K562 (cell line): ENCODE results near the gene KIT. TPM values are rescaled to one million over a fixed set of nuclear protein-coding genes. Genes with fewer than 3 reads are reported as not detected.

Source experiments
- ATAC-seq: fragments of 200-7000 bp; cut with Tn5 transposase; 3 replicates; pipeline ENCODE4 v1.9.1; 2020; ENCODE audit warnings: moderate library complexity
- BruUV-seq: library from RNA; stranded (reverse); fragments of 400-500 nt; replicated peaks from 2 replicates; lab custom pipeline; 2021; lab: Mats Ljungman, UMichigan
- CTCF ChIA-PET: fragments of 300-600 bp; formaldehyde crosslinking; extraction: SDS; loops from one replicate; lab custom pipeline; 2021; ENCODE audit warnings: low intra/inter-chr PET ratio; lab: Yijun Ruan, JAX
- POLR2A ChIA-PET: fragments of 300-600, 350-650 bp; sonication (Branson Sonifier 250); formaldehyde crosslinking; extraction: SDS; loops from one replicate; lab custom pipeline; 2021; ENCODE audit warnings: antibody characterized with exemption, inconsistent platforms; lab: Yijun Ruan, JAX
- DNase-seq, 4 experiments: peaks; one replicate each; pipeline versions ENCODE4 v3.0.0 to v3.0.0-alpha.2; 2011 to 2018; ENCODE audit warnings: low spot score in 3 of 4, mixed read lengths in 3 of 4; ENCODE audit errors: extremely low read depth in 1 of 4
- FAIRE-seq: peaks from 2 replicates; lab custom pipeline; 2011; peaks lifted over from hg19 to GRCh38; lab: Jason Lieb, UNC
- H2AFZ ChIP-seq: 2 replicates; pipeline ENCODE4 v1.6.0; 2011; ENCODE audit warnings: low read depth, low read length, control low read depth, inconsistent platforms
- H3K27ac ChIP-seq: fragments of 200-600 bp; 3 replicates; pipeline ENCODE4 v1.8.0; 2011; ENCODE audit warnings: low read depth, mild to moderate bottlenecking, control low read depth, inconsistent platforms, low read length, moderate library complexity, mixed read lengths; ENCODE audit errors: extremely low read depth
- H3K27me3 ChIP-seq, 2 experiments: fragments of 300-600 bp in 1 of 2; 2 replicates in 1 of 2; 3 replicates in 1 of 2; pipeline versions ENCODE4 v1.6.0 to v1.8.0; 2011; ENCODE audit warnings: inconsistent platforms in 2 of 2, low read length in 2 of 2, mild to moderate bottlenecking in 1 of 2, mixed read lengths in 1 of 2, moderate library complexity in 1 of 2; ENCODE audit not compliant: control insufficient read depth in 2 of 2, insufficient read depth in 2 of 2
- H3K36me3 ChIP-seq: fragments of 300-600 bp; 3 replicates; pipeline ENCODE4 v1.8.0; 2011; ENCODE audit warnings: mild to moderate bottlenecking, low read length, inconsistent platforms; ENCODE audit not compliant: control insufficient read depth, insufficient read depth
- H3K4me1 ChIP-seq, 2 experiments: fragments of 200-600 bp in 1 of 2; replicated peaks in 1 of 2; 2 replicates in 1 of 2; 3 replicates in 1 of 2; pipeline versions ENCODE4 v1.5.1 to v1.8.0; 2011; ENCODE audit warnings: inconsistent platforms in 2 of 2, low read length in 2 of 2, mild to moderate bottlenecking in 1 of 2, mixed read lengths in 1 of 2, moderate library complexity in 1 of 2; ENCODE audit not compliant: control insufficient read depth in 2 of 2, insufficient read depth in 2 of 2
- H3K4me2 ChIP-seq: 2 replicates; pipeline ENCODE4 v1.6.1; 2011; ENCODE audit warnings: low read length, control low read depth, inconsistent platforms, mixed read lengths; ENCODE audit not compliant: insufficient read depth
- H3K4me3 ChIP-seq: fragments of 200-600 bp; sonication (generic), shearing (Covaris generic); 2 replicates; pipeline ENCODE4 v1.5.1; 2016; ENCODE audit warnings: control low read depth, inconsistent platforms
- H3K79me2 ChIP-seq: fragments of 200-600 bp; 3 replicates; pipeline ENCODE4 v1.8.0; 2011; ENCODE audit warnings: low read length, inconsistent platforms; ENCODE audit not compliant: control insufficient read depth, insufficient read depth
- H3K9ac ChIP-seq, 2 experiments: 2 replicates each; pipeline versions ENCODE4 v1.6.0 to v1.6.1; 2011; ENCODE audit warnings: low read depth in 2 of 2, low read length in 2 of 2, control low read depth in 1 of 2, inconsistent platforms in 1 of 2, mild to moderate bottlenecking in 1 of 2, mixed read lengths in 1 of 2; ENCODE audit not compliant: insufficient read depth in 1 of 2
- H3K9me1 ChIP-seq: one replicate; pipeline ENCODE4 v1.6.0; 2011; ENCODE audit warnings: inconsistent platforms, mild to moderate bottlenecking, low read length, moderate library complexity; ENCODE audit not compliant: control insufficient read depth, insufficient read depth
- H3K9me3 ChIP-seq: replicated peaks from 2 replicates; pipeline ENCODE4 v1.5.1; 2011; ENCODE audit warnings: low read depth, low read length, inconsistent platforms; ENCODE audit not compliant: control insufficient read depth, insufficient read depth
- H4K20me1 ChIP-seq: replicated peaks from 2 replicates; pipeline ENCODE4 v1.6.1; 2011; ENCODE audit warnings: low read length, inconsistent platforms, mixed read lengths; ENCODE audit not compliant: control insufficient read depth, insufficient read depth
- GATA2 ChIP-seq: sonication (generic); formaldehyde crosslinking; IDR thresholded peaks from 2 replicates; pipeline ENCODE4 v1.4.0; 2020; ENCODE audit warnings: mild to moderate bottlenecking, missing genetic modification reagents
- KAT8 ChIP-seq: fragments of 450-650 bp; IDR thresholded peaks from 2 replicates; pipeline ENCODE4 v1.6.1; 2016; ENCODE audit warnings: low read depth, mild to moderate bottlenecking
- KLF13 ChIP-seq: fragments of 450-650 bp; IDR thresholded peaks from 2 replicates; pipeline ENCODE4 v1.6.1; 2016; ENCODE audit warnings: missing genetic modification characterization, low read depth, mild to moderate bottlenecking, missing compliant biosample characterization, moderate library complexity, borderline replicate concordance
- NBN ChIP-seq: fragments of 450-650 bp; IDR thresholded peaks from 2 replicates; pipeline ENCODE4 v1.6.1; 2016; ENCODE audit warnings: low read depth, mild to moderate bottlenecking
- PPARD ChIP-seq: fragments of 250-450 bp; sonication (Bioruptor Pico); IDR thresholded peaks from 2 replicates; pipeline ENCODE4 v1.8.0; 2022; ENCODE audit warnings: inconsistent platforms, mild to moderate bottlenecking, moderate library complexity
- PRPF4 ChIP-seq: fragments of 200-400 bp; formaldehyde crosslinking; IDR thresholded peaks from one replicate; pipeline ENCODE4 v1.6.1; 2017; ENCODE audit warnings: low read length, low read depth, mild to moderate bottlenecking; ENCODE audit not compliant: insufficient read depth, poor library complexity, severe bottlenecking
- RAD21 ChIP-seq, 2 experiments: fragments of 250-450 bp in 1 of 2; fragments of 450-650 bp in 1 of 2; sonication (Bioruptor Pico) in 1 of 2; formaldehyde crosslinking in 1 of 2; IDR thresholded peaks in 1 of 2; conservative IDR thresholded peaks in 1 of 2; 2 replicates each; pipeline versions ENCODE4 v1.4.0 to v1.8.0; 2020 to 2022; ENCODE audit warnings: mild to moderate bottlenecking in 2 of 2, moderate library complexity in 1 of 2
- ZNF316 ChIP-seq: fragments of 450-650 bp; IDR thresholded peaks from 2 replicates; pipeline ENCODE4 v1.6.1; 2016
- WGBS: fragments of 100-300 bp; shearing (Covaris generic); methylation state at CpG from one replicate; pipeline ENCODE4 v1.1.6; 2016; ENCODE audit warnings: low coverage, mixed read lengths; ENCODE audit not compliant: insufficient coverage; ENCODE audit errors: missing lambda C conversion rate; 5-methylcytosine and 5-hydroxymethylcytosine counted together
- in situ Hi-C: fragments of 300-500 bp; cut with MboI; formaldehyde crosslinking; loops from 4 replicates; pipeline ENCODE4 v1.15.0; 2018; ENCODE audit warnings: inconsistent platforms, mixed read lengths
- intact Hi-C: fragments of 100-400 bp; cut with micrococcal nuclease; formaldehyde crosslinking; loops from 2 replicates; pipeline ENCODE4 v1.14.2; 2022
- polyA plus RNA-seq, 8 experiments: library from polyadenylated mRNA; depleted of rRNA in 4 of 8; stranded (reverse) in 5 of 8; unstranded in 3 of 8; fragments of >200 nt; fragmentation: Nextera tagmentation in 2 of 8; fragmentation: Illumina TruSeq in 1 of 8; extraction: Ambion mirVana in 2 of 8; extraction: Trizol in 1 of 8; gene quantifications; 2 replicates each; pipeline versions ENCODE4 v1.2.1 to v1.2.3, GENCODE V29; 2011 to 2014; ENCODE audit warnings: inconsistent platforms in 1 of 8, missing spikeins in 1 of 8
- total RNA-seq, 7 experiments: library from RNA; depleted of rRNA in 6 of 7; stranded (reverse); fragments of >200 nt in 6 of 7; fragmentation: Illumina TruSeq in 2 of 7; extraction: Trizol in 2 of 7; gene quantifications; 2 replicates each; pipeline versions ENCODE4 v1.2.1 to v1.2.3, GENCODE V29; 2011 to 2021; ENCODE audit warnings: low replicate concordance in 1 of 7
- TF ChIP-seq, protein P1 (sequence below), 3 experiments: IDR thresholded peaks in 2 of 3; conservative IDR thresholded peaks in 1 of 3; 2 replicates each; pipeline ENCODE4 v1.5.1; 2011 to 2012; ENCODE audit warnings: low read length in 3 of 3, mild to moderate bottlenecking in 3 of 3, control low read depth in 2 of 3, improper control_type of control experiment in 1 of 3, inconsistent platforms in 1 of 3, low read depth in 1 of 3, mixed read lengths in 1 of 3, moderate library complexity in 1 of 3; ENCODE audit not compliant: insufficient read depth in 2 of 3

The KIT gene
- total and polyA plus RNA-seq, 9 of the 15 experiments (the other 6 are each of a cell fraction or from before 2014, with no cell fraction given) = 0.27 to 5.6 (median 0.57) TPM

DNA sequence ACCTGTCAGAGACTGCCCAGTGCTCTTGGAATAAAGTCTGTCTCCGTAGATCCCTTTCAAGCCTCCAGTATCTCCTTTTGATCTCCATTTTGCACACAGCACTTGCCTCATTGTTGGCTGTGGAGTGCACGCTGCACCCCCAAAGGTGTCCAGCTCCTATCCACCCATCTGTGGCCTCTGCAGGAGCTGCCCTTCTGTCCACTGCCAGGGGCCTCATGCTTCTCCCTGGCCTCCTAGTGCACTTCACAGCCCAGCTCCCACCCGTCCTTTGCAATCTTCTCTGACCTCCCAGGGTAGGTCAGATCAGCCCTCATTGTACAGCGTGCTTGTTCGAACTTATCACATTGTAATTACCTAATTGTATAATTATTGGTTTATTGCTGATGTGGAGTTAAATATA lies 18.9 kb downstream of the KIT start:
- no peak for TF ChIP-seq KLF13 (tag)
- 0 out of 2 replicates have a peak, but pooled peaks have one; percentile 4 for TF ChIP-seq ZNF316
- no peak for TF ChIP-seq NBN
- no peak for TF ChIP-seq GATA2
- TF ChIP-seq KAT8 = no peak
- Histone ChIP-seq H3K9me1 (no peaks in the 10 kb centered on the region), H3K4me3 (no peak overlapping the region), H3K27ac (no peak overlapping the region), H3K27me3 (no peaks in the 10 kb centered on the region; a peak in 1 of 5 replicates), H3K4me2 (no peak overlapping the region; the same call in 1 of the 2 replicates), H3K9ac (no peak overlapping the region), H3K9me3 (no peaks in the 10 kb centered on the region), H3K4me1 (no peaks in the 10 kb centered on the region; a peak in 1 of 5 replicates), H4K20me1 (no peaks in the 10 kb centered on the region), H2AFZ (peak overlapping the region; percentile 40; the same call in 1 of the 2 replicates), H3K36me3 (no peaks in the 10 kb centered on the region), H3K79me2 (no peaks in the 10 kb centered on the region)
- in situ Hi-C loops = no loop called here
- ATAC-seq (no peak), DNase-seq (no peak), FAIRE-seq (no peak)
- POLR2A ChIA-PET = interaction anchor here (1.2 kb wide), 1 partner anchor 9 kb away, joined by 3 read pairs; no protein-coding TSS in a partner anchor
- CTCF ChIA-PET = no interaction called here
- BruUV-seq = no TSS peak
- intact Hi-C loops = no loop called here
- WGBS = 13% methylated on average over 5 of the region's 5 CpGs

DNA sequence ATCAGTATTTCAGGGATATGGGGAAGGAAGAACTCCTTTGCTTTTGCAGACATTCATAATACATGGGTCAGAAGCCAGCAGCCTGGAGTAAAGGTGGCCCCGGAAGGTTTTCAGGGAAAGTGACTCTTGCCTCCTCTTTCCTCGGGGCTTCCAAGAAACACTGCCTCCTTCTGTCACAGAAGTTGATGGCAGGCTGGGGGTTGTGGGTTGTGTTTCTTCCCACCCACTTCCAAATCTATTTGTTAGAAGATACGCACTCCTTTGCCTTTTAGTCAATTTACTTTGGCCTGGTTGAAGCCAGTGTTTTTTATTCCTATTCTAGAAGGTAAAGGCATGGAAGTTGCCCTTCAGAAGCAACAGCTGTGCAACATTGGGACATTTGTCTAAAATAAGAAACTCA lies 19.7 kb downstream of the KIT start:
- no peaks in the 10 kb centered on the region for H4K20me1 ChIP-seq
- FAIRE-seq = peak; percentile 57
- ChIA-PET CTCF (no interaction called here), POLR2A (interaction anchor here (0.6 kb wide), 1 partner anchor 317 kb away, joined by 3 read pairs; no protein-coding TSS in a partner anchor)
- in situ Hi-C loops (no loop called here), intact Hi-C loops (no loop called here)
- H3K27ac ChIP-seq = no peak overlapping the region
- no TSS peak for BruUV-seq
- no peaks in the 10 kb centered on the region; a peak in 1 of 5 replicates for H3K4me1 ChIP-seq
- no peaks in the 10 kb centered on the region; a peak in 1 of 5 replicates for H3K27me3 ChIP-seq
- no peaks in the 10 kb centered on the region for H3K9me3 ChIP-seq
- ATAC-seq = peak; percentile 68
- no peaks in the 10 kb centered on the region for H3K36me3 ChIP-seq
- no peak overlapping the region for H3K9ac ChIP-seq
- no peaks in the 10 kb centered on the region for H3K9me1 ChIP-seq
- H3K4me3 ChIP-seq = no peak overlapping the region
- peak in 2 of 4 experiments; percentile 30 to 40 for DNase-seq
- WGBS = 27% methylated on average over 3 of the region's 3 CpGs
- H2AFZ ChIP-seq = no peak overlapping the region
- no peaks in the 10 kb centered on the region for H3K79me2 ChIP-seq
- no peak overlapping the region for H3K4me2 ChIP-seq
- peak; percentile 26 to 43; a peak in 3 of 4 replicates for TF ChIP-seq RAD21 (CRISPR knock-in tag; conservative IDR thresholded peaks at IDR 0.05 in 1 of 2, IDR thresholded peaks at IDR 0.05 in 1 of 2)
- TF ChIP-seq, protein P1, sequence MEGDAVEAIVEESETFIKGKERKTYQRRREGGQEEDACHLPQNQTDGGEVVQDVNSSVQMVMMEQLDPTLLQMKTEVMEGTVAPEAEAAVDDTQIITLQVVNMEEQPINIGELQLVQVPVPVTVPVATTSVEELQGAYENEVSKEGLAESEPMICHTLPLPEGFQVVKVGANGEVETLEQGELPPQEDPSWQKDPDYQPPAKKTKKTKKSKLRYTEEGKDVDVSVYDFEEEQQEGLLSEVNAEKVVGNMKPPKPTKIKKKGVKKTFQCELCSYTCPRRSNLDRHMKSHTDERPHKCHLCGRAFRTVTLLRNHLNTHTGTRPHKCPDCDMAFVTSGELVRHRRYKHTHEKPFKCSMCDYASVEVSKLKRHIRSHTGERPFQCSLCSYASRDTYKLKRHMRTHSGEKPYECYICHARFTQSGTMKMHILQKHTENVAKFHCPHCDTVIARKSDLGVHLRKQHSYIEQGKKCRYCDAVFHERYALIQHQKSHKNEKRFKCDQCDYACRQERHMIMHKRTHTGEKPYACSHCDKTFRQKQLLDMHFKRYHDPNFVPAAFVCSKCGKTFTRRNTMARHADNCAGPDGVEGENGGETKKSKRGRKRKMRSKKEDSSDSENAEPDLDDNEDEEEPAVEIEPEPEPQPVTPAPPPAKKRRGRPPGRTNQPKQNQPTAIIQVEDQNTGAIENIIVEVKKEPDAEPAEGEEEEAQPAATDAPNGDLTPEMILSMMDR (IDR thresholded peaks at IDR 0.05 in 2 of 3, conservative IDR thresholded peaks at IDR 0.05 in 1 of 3; ENCODE audit: insufficient read depth in 2 of 3, low read depth in 1 of 3, low read length in 3 of 3) = peak; percentile 32 to 54 (median 50); a peak in 5 of 6 replicates
- TF ChIP-seq PPARD (CRISPR knock-in tag) = no peak
- no peak for TF ChIP-seq PRPF4
